Adipocyte (in vitro differentiated cells): ENCODE data around the gene LSAMP.

Experiments used
- DNase-seq: peaks from one replicate; pipeline ENCODE4 v3.0.0-alpha.2; 2015; ENCODE audit warnings: low read depth
- H3K27me3 ChIP-seq: replicated peaks from 2 replicates; pipeline ENCODE4 v1.7.0; 2013; ENCODE audit warnings: mild to moderate bottlenecking, low read length, moderate library complexity; ENCODE audit not compliant: control insufficient read depth, insufficient read depth
- H3K36me3 ChIP-seq: 2 replicates; pipeline ENCODE4 v1.7.0; 2013; ENCODE audit warnings: low read length, mild to moderate bottlenecking, moderate library complexity; ENCODE audit not compliant: control insufficient read depth, insufficient read depth, severe bottlenecking
- H3K4me1 ChIP-seq: 2 replicates; pipeline ENCODE4 v1.7.0; 2013; ENCODE audit warnings: mild to moderate bottlenecking, low read length, moderate library complexity; ENCODE audit not compliant: control insufficient read depth, insufficient read depth
- H3K4me3 ChIP-seq: 2 replicates; pipeline ENCODE4 v1.7.0; 2013; ENCODE audit warnings: mild to moderate bottlenecking, low read length, moderate library complexity
- H3K9ac ChIP-seq: 2 replicates; pipeline ENCODE4 v1.7.0; 2013; ENCODE audit warnings: mild to moderate bottlenecking, low read length, moderate library complexity
- H3K9me3 ChIP-seq: 2 replicates; pipeline ENCODE4 v1.7.0; 2013; ENCODE audit warnings: mild to moderate bottlenecking, low read length, moderate library complexity; ENCODE audit not compliant: control insufficient read depth

LSAMP gene

GRCh38 chr3:115977866-115978265 lies 467.4 kb downstream of the LSAMP start:
- H3K36me3 ChIP-seq = no peaks in the 10 kb centered on the region
- no peak overlapping the region for H3K9ac ChIP-seq
- no peak for DNase-seq
- H3K4me1 ChIP-seq = peaks cover 16% of the 10 kb centered on the region
- H3K4me3 ChIP-seq = no peak overlapping the region
- H3K9me3 ChIP-seq = no peaks in the 10 kb centered on the region
- H3K27me3 ChIP-seq = no peaks in the 10 kb centered on the region

GRCh38 chr3:115975796-115976195 lies 469.5 kb downstream of the LSAMP start:
- Histone ChIP-seq H3K9me3 (no peaks in the 10 kb centered on the region), H3K4me3 (no peak overlapping the region), H3K9ac (no peak overlapping the region), H3K36me3 (no peaks in the 10 kb centered on the region), H3K27me3 (no peaks in the 10 kb centered on the region), H3K4me1 (peaks cover 9% of the 10 kb centered on the region)
- DNase-seq = no peak

GRCh38 chr3:115975353-115975752 lies 469.9 kb downstream of the LSAMP start:
- Histone ChIP-seq H3K9me3 (no peaks in the 10 kb centered on the region), H3K4me3 (no peak overlapping the region), H3K9ac (no peak overlapping the region), H3K36me3 (no peaks in the 10 kb centered on the region), H3K4me1 (peaks cover 5% of the 10 kb centered on the region), H3K27me3 (no peaks in the 10 kb centered on the region)
- DNase-seq = peak; percentile 61

GRCh38 chr3:115974940-115975339 lies 470.3 kb downstream of the LSAMP start:
- no peaks in the 10 kb centered on the region for H3K36me3 ChIP-seq
- no peak for DNase-seq
- H3K4me1 ChIP-seq = peaks cover 5% of the 10 kb centered on the region
- no peaks in the 10 kb centered on the region for H3K27me3 ChIP-seq
- no peak overlapping the region for H3K4me3 ChIP-seq
- no peak overlapping the region for H3K9ac ChIP-seq
- no peaks in the 10 kb centered on the region for H3K9me3 ChIP-seq

GRCh38 chr3:115968871-115969270 lies 476.4 kb downstream of the LSAMP start:
- Histone ChIP-seq H3K9me3 (no peaks in the 10 kb centered on the region), H3K36me3 (no peaks in the 10 kb centered on the region), H3K27me3 (no peaks in the 10 kb centered on the region), H3K9ac (no peak overlapping the region), H3K4me3 (no peak overlapping the region), H3K4me1 (no peaks in the 10 kb centered on the region)
- no peak for DNase-seq

- peak; percentile 9 for DNase-seq
- peak overlapping the region; percentile 76 for H3K9ac ChIP-seq
- peaks cover 16% of the 10 kb centered on the region for H3K4me1 ChIP-seq
- peak overlapping the region; percentile 67 for H3K4me3 ChIP-seq
- H3K36me3 ChIP-seq = no peaks in the 10 kb centered on the region
- no peaks in the 10 kb centered on the region for H3K9me3 ChIP-seq
- H3K27me3 ChIP-seq = no peaks in the 10 kb centered on the region
Measured at GRCh38 chr3:115961380-115961779, 483.9 kb downstream of the LSAMP start.

GRCh38 chr3:115960799-115961198 lies 484.5 kb downstream of the LSAMP start:
- peaks cover 16% of the 10 kb centered on the region for H3K4me1 ChIP-seq
- H3K36me3 ChIP-seq = no peaks in the 10 kb centered on the region
- H3K4me3 ChIP-seq = peak overlapping the region; percentile 67
- H3K27me3 ChIP-seq = no peaks in the 10 kb centered on the region
- H3K9ac ChIP-seq = peak overlapping the region; percentile 76
- DNase-seq = no peak
- no peaks in the 10 kb centered on the region for H3K9me3 ChIP-seq

- Histone ChIP-seq H3K4me1 (peaks cover 16% of the 10 kb centered on the region), H3K9me3 (no peaks in the 10 kb centered on the region), H3K36me3 (no peaks in the 10 kb centered on the region), H3K27me3 (no peaks in the 10 kb centered on the region), H3K4me3 (no peak overlapping the region), H3K9ac (no peak overlapping the region)
- DNase-seq = no peak
Measured at GRCh38 chr3:115958526-115958925, 486.8 kb downstream of the LSAMP start.

GRCh38 chr3:115947325-115947724 lies 498.0 kb downstream of the LSAMP start:
- DNase-seq = no peak

GRCh38 chr3:115943579-115943978 lies 501.7 kb downstream of the LSAMP start:
- Histone ChIP-seq H3K4me3 (no peak overlapping the region), H3K9me3 (no peaks in the 10 kb centered on the region), H3K36me3 (no peaks in the 10 kb centered on the region), H3K9ac (no peak overlapping the region), H3K4me1 (no peaks in the 10 kb centered on the region), H3K27me3 (no peaks in the 10 kb centered on the region)
- no peak for DNase-seq

More at GRCh38 chr3:115947325-115947724, 498.0 kb downstream of the LSAMP start:
- Histone ChIP-seq H3K36me3 (no peaks in the 10 kb centered on the region), H3K27me3 (no peaks in the 10 kb centered on the region), H3K4me1 (no peaks in the 10 kb centered on the region), H3K9me3 (peaks cover 4% of the 10 kb centered on the region), H3K9ac (no peak overlapping the region), H3K4me3 (no peak overlapping the region)

- H3K4me1 ChIP-seq = no peaks in the 10 kb centered on the region
- H3K36me3 ChIP-seq = no peaks in the 10 kb centered on the region
- H3K9me3 ChIP-seq = no peaks in the 10 kb centered on the region
- no peaks in the 10 kb centered on the region for H3K27me3 ChIP-seq
- H3K4me3 ChIP-seq = no peak overlapping the region
- H3K9ac ChIP-seq = no peak overlapping the region
- peak; percentile 17 for DNase-seq
Measured at GRCh38 chr3:115937054-115937453, 508.2 kb downstream of the LSAMP start.

- Histone ChIP-seq H3K9ac (no peak overlapping the region), H3K27me3 (no peaks in the 10 kb centered on the region), H3K36me3 (no peaks in the 10 kb centered on the region), H3K9me3 (no peaks in the 10 kb centered on the region), H3K4me3 (no peak overlapping the region), H3K4me1 (peaks cover 5% of the 10 kb centered on the region)
- DNase-seq = no peak
Measured at GRCh38 chr3:115932807-115933206, 512.5 kb downstream of the LSAMP start.
